ENCODE data around the gene GAS5. TPM values are rescaled to one million over a fixed set of nuclear protein-coding genes. Genes with fewer than 3 reads are reported as not detected.
A peak's percentile ranks its signal among the peaks of the same experiment; 100 is the strongest.

The GAS5 gene
- total RNA-seq, 1 experiment from 2014 or later: 112 TPM

GRCh38 chr1:173868266-173869020 is 654 bp upstream of the GAS5 start, which contains the start of gene ZBTB37:
ZBTB37 (plus strand) TSS chr1:173868380; CDS start chr1:173870226, 1,846 bp downstream.
- Histone ChIP-seq H3K4me3 (ENCODE audit: low read length) (peak within 1 kb of the TSS; percentile 100), H3K9ac (ENCODE audit: low read length) (peak within 1 kb of the TSS; percentile 99), H3K4me2 (ENCODE audit: low read length) (peak within 1 kb of the TSS; percentile 99), H3K36me3 (ENCODE audit: low read depth, low read length) (peaks cover 42% of the 10 kb centered on the region), H3K9me2 (replicated peaks; ENCODE audit: low read length) (no peaks in the 10 kb centered on the region), H3F3A (ENCODE audit: low read length, unreplicated experiment) (peaks cover 29% of the 10 kb centered on the region), H3K27me3 (ENCODE audit: low read length) (no peaks in the 10 kb centered on the region), H4K20me1 (ENCODE audit: low read length) (peaks cover 38% of the 10 kb centered on the region), H3K79me2 (ENCODE audit: low read length) (peaks cover 29% of the 10 kb centered on the region), H3K4me1 (ENCODE audit: insufficient read depth, low read length) (peaks cover 19% of the 10 kb centered on the region), H3K27ac (ENCODE audit: low read length) (peak within 1 kb of the TSS; percentile 85), H2AFZ (ENCODE audit: low read length) (peak within 1 kb of the TSS; percentile 84), H3K9me3 (ENCODE audit: low read length) (no peaks in the 10 kb centered on the region)
- ChIA-PET POLR2A (ENCODE audit: unreplicated experiment) (interaction anchor here (0.5 to 1.0 kb wide), 8 partner anchors 23 to 820 kb away, joined by 3 to 24 read pairs (median 5); no protein-coding TSS in a partner anchor), CTCF (no interaction called here)
- intact Hi-C loops (cut with micrococcal nuclease): loop anchor here (1.0 kb wide), 1 partner anchor 44 kb away; the partner anchor contains the start of genes CENPL and DARS2
- BruUV-seq (replicated peaks): no TSS peak
- TF ChIP-seq EZH2phosphoT487 (IDR thresholded peaks at IDR 0.05; ENCODE audit: borderline replicate concordance, low read length): no peak
- TF ChIP-seq CTCF (conservative IDR thresholded peaks at IDR 0.05; ENCODE audit: low read depth, low read length): no peak
- no peak for TF ChIP-seq EZH2 (IDR thresholded peaks at IDR 0.05; ENCODE audit: low read length, unreplicated experiment)
- DNase-seq (peak; percentile 78), ATAC-seq (peak; percentile 75)

- peak overlapping the region; percentile 99 for H3K4me2 ChIP-seq (ENCODE audit: low read length)
- H3K36me3 ChIP-seq (ENCODE audit: low read depth, low read length): peaks cover 51% of the 10 kb centered on the region
- DNase-seq (no peak), ATAC-seq (no peak)
- BruUV-seq (replicated peaks): TSS peak; percentile 68
- peaks cover 29% of the 10 kb centered on the region for H3K79me2 ChIP-seq (ENCODE audit: low read length)
- H2AFZ ChIP-seq (ENCODE audit: low read length): no peak overlapping the region
- H3K27ac ChIP-seq (ENCODE audit: low read length): peak overlapping the region; percentile 67
- H4K20me1 ChIP-seq (ENCODE audit: low read length): peaks cover 44% of the 10 kb centered on the region
- no peaks in the 10 kb centered on the region for H3K27me3 ChIP-seq (ENCODE audit: low read length)
- TF ChIP-seq CTCF (conservative IDR thresholded peaks at IDR 0.05; ENCODE audit: low read depth, low read length) (no peak), EZH2phosphoT487 (IDR thresholded peaks at IDR 0.05; ENCODE audit: borderline replicate concordance, low read length) (no peak), EZH2 (IDR thresholded peaks at IDR 0.05; ENCODE audit: low read length, unreplicated experiment) (no peak)
- H3K4me1 ChIP-seq (ENCODE audit: insufficient read depth, low read length): peaks cover 19% of the 10 kb centered on the region
- H3K9me2 ChIP-seq (replicated peaks; ENCODE audit: low read length): no peaks in the 10 kb centered on the region
- H3K9me3 ChIP-seq (ENCODE audit: low read length): no peaks in the 10 kb centered on the region
- peak overlapping the region; percentile 100 for H3K4me3 ChIP-seq (ENCODE audit: low read length)
- H3F3A ChIP-seq (ENCODE audit: low read length, unreplicated experiment): peaks cover 35% of the 10 kb centered on the region
- ChIA-PET POLR2A (ENCODE audit: unreplicated experiment) (no interaction called here), CTCF (no interaction called here)
- H3K9ac ChIP-seq (ENCODE audit: low read length): peak overlapping the region; percentile 99
- intact Hi-C loops (cut with micrococcal nuclease): no loop called here
Observed at GRCh38 chr1:173867141-173867752, 542 bp downstream of the GAS5 start.

All from PC-3 (cell line).